ENCODE data around the gene RAD23B.
"Not testable (repeated sequence)": the region's sequence is repeated elsewhere in the genome, so short reads cannot be mapped to it uniquely, and the experiment has no call there.

Gene RAD23B

DNA sequence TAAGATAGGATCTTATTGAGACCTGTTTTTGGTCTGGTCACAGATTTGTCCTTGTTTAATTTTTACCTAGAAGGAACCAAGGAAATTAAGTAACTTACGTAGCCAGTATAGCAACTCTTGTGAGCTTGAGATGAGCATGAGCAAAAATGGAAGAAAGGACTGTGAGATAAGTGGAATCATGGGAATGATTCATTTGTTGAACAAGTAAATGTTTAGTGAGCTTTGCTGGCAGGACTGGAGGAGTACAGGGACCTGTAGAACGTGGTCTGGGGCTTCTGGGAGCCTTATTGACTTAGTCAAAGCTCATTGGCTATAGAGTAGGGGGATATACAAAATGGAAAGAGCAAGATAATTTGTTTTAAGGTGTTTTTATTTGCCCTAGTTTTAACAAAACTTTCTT is 3.0 kb downstream of the RAD23B start:
- in situ Hi-C loops (cut with MboI; ENCODE audit: low pct_unique_long_range_greater_than_20kb, low sequenced_read_pairs) = no loop called here
- DNase-seq = no peak

DNA sequence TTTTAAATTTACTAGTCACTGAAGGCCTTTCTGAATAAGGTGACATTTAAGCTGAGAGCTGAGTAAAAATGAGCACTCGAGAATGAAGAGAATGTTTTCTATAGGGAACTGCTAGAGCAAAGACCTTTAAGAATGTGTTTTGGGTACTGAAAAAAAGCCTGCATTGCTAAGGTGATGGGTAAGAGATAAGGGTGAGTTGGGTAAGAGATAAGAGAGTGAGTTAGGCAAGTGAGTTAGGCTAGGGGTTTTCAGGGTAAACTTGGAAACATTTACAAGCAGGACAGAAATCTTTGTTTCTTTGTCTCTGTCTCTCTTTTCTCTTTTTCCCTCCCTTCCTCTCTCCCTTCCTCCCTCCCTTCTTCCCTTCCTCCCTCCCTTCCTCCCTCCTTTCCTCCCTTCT is 5.6 kb downstream of the RAD23B start:
- no peak for DNase-seq
- in situ Hi-C loops (cut with MboI; ENCODE audit: low pct_unique_long_range_greater_than_20kb, low sequenced_read_pairs) = no loop called here

DNA sequence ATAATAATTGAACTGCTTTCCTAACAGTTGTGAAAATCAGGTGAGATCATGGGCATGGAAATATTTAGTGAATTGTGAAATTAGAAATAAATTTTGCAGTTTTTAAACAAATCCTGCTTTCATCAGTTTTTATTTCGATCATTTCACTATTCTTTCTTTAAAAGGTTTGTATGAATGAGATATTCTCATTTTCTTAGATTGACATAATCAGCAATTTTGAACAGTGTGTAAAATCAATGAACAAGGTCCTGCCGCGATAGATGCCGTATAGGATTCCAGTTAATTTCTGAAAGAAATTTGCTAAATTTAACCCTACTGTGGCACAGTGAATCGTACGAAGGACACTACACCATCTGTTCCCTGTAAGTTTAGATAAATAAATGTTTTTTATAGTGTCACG is 7.5 kb downstream of the RAD23B start:
- no peak for DNase-seq
- in situ Hi-C loops (cut with MboI; ENCODE audit: low pct_unique_long_range_greater_than_20kb, low sequenced_read_pairs) = no loop called here

DNA sequence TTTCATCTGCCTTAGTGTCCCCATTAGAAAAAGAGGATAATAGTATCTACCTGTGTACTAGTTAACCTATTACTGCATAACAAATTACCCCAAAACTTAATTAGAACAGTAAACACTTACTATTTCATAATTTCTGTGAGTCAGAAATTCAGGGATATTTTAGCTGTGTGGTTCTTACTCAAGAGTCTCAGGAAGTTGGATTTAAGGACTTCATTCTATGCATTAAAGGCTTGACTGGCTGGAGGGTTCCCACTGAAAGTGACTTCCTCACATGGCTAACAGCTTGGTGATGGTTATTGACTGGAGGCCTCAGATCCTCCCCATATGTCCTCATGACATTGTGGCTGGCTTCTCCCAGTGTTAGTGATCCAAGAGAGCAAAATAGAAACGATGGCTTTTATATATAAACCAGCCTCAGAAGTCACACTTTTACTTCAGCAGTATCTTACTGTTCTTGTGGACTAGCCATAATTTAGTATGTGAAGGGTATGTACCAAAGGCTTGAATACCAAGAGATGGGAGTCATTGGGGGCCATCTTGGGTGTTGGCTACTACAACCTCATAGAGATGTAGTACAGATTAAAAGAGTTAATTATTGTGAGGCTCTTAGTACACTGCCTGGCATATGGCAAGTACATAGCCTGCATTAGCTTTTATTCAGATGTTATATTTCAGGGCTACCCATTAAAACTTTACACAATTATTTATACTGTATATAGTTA is 9.9 kb downstream of the RAD23B start:
- in situ Hi-C loops (cut with MboI; ENCODE audit: low pct_unique_long_range_greater_than_20kb, low sequenced_read_pairs) = no loop called here
- DNase-seq = no peak

DNA sequence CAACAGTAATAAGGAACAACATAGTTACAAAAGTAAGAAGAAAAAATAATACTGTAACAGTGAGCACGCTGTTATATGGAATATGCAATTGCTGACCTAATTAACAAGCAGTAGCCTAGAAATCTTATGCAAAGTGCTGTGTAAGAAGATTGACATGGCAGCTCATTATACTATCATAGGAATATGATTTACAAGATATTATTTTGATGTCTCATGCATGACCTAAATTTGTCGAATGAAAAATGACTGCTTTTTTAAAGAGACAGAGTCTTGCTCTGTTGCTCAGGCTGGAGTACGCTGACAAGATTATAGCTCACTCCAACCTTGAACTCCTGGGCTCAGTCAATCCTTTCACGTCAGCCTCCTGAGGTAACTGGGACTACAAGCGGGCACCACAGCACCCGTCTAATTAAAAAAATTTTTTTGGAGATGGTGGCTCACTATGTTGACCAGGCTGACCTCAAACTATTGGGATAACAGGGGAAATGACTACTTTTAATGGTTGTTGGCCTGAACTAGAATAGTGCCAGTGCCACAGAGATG is 10.5 kb downstream of the RAD23B start:
- in situ Hi-C loops (cut with MboI; ENCODE audit: low pct_unique_long_range_greater_than_20kb, low sequenced_read_pairs) = no loop called here
- no peak for DNase-seq

DNA sequence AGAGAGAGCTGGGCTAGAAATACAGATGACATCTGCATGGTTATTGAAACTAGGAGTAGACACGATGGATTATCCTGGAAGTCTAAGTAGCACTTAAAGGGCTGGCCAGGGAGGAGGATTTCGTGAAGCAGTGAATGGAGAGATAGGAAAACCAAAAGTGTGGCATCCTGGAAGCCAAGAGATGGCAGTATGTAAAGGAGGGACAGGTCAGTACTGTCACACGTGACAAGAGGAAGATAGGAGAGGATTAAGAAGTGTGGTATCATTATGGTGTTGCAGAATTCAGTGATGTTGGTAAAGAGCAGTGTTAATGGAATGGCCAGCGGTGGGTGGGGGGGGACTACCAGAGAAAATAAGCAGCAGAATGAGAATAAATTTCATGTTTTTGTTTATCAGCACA is 11.7 kb downstream of the RAD23B start:
- no peak for DNase-seq
- in situ Hi-C loops (cut with MboI; ENCODE audit: low pct_unique_long_range_greater_than_20kb, low sequenced_read_pairs) = no loop called here

DNA sequence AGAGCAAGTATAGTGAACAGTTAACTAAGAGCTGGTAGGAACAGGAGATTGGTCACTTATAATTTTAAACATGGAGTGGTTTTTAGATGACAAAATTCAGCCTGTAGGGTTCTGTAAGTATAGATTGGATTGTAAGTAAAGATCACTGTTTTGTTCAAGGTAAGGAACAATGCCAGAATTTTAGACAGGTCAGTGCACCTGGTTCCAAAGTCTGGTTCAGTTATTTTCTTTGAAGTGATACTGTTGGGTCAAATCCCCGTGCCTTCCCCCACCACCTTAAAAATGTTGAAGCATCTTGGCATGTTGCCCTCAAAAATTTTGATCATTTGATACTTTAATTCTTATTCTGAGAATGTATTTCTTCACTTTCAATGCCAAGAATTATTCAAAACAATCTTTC is 12.9 kb downstream of the RAD23B start:
- in situ Hi-C loops (cut with MboI; ENCODE audit: low pct_unique_long_range_greater_than_20kb, low sequenced_read_pairs) = no loop called here
- DNase-seq = no peak

DNA sequence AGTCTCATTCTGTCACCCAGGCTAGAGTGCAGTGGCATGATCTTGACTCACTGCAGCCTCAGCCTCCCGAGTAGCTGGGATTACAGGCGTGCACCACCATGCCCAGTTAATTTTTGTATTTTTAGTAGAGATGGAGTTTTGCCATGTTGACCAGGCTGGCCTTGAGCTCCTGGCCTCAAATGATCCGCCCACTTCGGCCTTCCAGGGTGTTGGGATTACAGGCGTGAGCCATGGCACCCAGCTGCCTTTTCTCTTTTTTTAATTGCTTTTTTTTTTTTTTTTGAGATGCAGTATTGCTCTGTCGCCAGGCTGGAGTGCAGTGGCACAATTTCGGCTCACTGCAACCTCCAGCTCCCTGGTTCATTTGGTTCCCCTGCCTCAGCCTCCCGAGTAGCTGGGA is 13.5 kb downstream of the RAD23B start:
- in situ Hi-C loops (cut with MboI; ENCODE audit: low pct_unique_long_range_greater_than_20kb, low sequenced_read_pairs); DNase-seq: not testable (repeated sequence)

DNA sequence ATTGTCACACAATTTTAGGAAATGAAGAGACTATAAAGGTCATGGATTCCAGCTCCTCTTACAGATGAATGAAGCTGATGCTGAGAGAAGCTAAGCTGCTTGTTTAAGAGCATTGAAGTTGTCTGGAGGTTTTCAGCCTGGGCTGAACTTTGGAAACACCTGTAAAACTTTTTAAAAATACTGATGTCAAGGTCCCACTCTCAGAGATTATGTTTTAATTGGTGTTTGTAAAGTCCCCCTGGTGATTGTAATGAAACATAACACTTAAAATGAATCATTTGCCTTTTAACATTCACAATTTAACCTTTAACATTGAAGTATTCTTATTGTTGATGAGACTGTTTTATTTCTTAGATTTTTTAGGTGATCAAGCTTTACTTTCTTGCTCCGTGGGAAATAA is 16.4 kb downstream of the RAD23B start:
- DNase-seq = no peak
- in situ Hi-C loops (cut with MboI; ENCODE audit: low pct_unique_long_range_greater_than_20kb, low sequenced_read_pairs) = no loop called here

DNA sequence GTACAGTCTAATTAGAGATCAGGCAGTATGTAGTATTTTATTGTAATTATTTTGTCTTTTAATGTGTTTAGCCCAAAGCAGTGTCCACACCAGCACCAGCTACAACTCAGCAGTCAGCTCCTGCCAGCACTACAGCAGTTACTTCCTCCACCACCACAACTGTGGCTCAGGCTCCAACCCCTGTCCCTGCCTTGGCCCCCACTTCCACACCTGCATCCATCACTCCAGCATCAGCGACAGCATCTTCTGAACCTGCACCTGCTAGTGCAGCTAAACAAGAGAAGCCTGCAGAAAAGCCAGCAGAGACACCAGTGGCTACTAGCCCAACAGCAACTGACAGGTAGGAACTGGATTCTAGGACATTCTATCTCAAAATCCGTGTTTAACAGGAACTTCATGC is 23.2 kb downstream of the RAD23B start:
- DNase-seq = no peak
- in situ Hi-C loops (cut with MboI; ENCODE audit: low pct_unique_long_range_greater_than_20kb, low sequenced_read_pairs) = no loop called here

DNA sequence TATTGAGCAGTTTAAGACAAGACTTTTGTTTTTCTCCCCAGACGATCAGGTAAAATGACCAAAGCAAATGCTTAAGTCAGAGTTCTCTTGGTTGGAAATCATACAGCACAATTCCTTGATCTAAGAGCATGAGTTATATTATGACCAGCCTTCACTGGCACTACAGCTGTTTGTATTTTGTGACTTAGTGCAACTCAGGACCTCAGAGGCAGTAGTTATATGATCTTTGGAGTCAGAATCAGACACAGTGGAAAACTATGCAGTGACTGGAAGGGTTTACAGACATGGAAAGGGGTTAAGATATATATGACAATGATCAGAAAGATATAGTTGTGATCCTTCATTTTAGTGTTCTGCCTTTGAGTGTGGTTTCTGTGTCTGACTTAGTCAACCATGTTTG is 24.3 kb downstream of the RAD23B start:
- no peak for DNase-seq
- in situ Hi-C loops (cut with MboI; ENCODE audit: low pct_unique_long_range_greater_than_20kb, low sequenced_read_pairs) = no loop called here

DNA sequence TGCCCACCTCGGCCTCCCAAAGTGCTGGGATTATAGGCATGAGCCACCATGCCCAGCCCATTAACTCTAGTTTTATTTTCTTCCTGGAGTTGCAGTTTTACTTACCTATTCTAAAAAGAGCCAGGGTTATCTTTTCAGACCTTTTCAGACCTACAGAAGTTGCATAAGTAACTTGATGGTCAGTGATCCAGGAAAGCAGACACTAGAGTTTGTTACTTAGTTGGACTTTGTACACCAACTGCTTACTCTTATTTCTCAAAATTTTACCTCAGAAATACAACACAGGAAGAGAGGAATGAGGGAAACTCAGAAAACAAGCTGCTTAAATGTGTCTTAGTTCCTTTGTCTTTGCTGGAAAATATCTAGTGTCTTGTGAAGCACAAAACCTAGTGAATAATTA is 25.4 kb downstream of the RAD23B start:
- DNase-seq = no peak
- in situ Hi-C loops (cut with MboI; ENCODE audit: low pct_unique_long_range_greater_than_20kb, low sequenced_read_pairs) = no loop called here

DNA sequence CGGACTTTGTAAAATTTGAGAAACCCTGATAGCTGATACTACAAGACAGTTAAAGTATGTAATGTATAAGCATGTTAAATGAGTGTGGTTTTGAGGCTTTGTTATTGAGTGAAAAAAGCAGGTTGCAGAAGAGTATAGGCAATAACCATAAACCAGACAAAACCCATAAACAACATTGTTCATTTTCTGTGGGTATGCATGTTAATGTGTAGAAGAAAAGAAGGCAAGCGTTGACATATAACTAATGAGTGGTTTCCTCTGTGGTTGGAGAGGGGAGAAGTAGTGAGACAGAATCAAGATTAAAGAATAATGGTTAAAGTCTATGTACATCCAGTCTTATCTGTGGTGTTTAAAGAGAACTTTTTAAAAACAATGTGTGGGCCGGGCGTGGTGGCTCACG is 26.2 kb downstream of the RAD23B start:
- DNase-seq = peak; percentile 63
- in situ Hi-C loops (cut with MboI; ENCODE audit: low pct_unique_long_range_greater_than_20kb, low sequenced_read_pairs) = no loop called here

DNA sequence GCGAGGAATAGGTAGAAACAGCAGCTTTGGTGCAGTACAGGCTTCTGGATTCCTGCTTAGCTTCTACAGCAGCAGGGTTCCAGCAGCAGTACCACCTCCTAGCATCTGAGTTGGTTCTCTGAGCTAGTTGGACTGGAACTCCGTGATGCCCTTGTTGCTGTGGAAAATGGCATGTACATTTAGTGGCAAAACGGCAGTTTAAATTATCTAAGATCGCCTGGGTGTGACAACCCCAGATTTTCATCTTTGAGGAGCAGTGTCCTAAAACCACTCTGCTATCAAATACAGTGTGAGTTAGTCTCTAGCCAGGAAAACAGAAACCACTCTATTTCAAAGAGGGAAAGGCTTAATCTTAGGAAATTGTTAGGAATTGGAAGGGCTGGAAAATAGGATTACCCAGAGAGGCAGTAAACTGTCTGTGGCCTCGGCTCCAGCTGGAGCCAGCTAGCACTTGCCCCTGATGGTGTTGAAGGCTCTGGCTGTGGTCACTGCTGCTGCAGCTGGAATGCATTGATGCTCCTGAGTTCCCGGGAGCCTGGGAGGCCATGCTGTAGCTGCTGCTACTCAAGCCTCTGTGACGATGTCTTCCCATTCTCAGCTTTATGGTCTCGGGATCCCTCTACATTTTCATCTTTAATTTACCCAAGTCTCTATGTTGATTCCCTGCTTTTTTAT is 29.4 kb downstream of the RAD23B start:
- in situ Hi-C loops (cut with MboI; ENCODE audit: low pct_unique_long_range_greater_than_20kb, low sequenced_read_pairs) = no loop called here
- DNase-seq = no peak

DNA sequence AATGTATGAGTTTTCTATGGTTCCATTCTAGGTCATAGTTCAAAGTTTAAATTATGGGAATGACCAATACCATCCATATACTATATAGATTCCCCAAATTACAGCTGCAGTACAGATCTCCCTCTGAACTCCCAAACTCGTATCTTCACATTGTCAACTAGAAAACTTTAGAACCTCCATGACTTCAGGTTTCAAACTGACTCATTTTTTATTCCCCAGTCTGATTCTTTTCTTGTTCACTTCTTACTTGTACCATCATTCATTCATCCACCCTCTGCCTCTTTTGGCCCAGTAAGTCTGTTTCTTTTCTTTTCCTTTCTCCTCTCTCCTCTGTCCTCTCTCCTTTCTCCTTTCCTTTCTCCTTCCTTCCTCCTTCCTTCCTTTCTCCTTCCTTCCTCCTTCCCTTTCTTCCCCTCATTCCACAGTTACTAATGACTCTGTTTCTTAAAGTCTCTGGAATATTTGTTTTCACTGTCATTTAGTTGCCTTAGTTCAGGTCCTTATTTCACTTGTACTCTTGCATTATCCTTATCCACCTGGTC is 30.5 kb downstream of the RAD23B start:
- in situ Hi-C loops (cut with MboI; ENCODE audit: low pct_unique_long_range_greater_than_20kb, low sequenced_read_pairs) = no loop called here

DNA sequence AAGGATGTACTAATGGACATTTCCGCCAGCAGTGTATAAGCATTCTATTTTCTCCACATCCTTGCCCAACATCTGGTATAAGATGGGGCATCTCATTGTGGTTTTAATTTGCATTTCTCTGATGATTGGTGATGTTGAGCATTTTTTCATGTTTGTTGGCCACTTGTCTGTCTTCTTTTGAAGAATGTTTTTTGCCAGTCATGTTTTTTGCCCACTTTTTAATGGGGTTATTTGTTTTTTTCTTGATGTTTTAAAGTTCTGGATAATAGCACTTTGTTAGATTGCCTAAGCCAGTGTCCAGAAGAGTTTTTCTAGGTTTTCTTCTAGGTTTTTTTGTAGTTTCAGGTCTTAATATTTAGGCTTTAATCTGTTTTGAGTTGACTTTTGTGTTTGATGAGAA is 31.7 kb downstream of the RAD23B start:
- no peak for DNase-seq
- in situ Hi-C loops (cut with MboI; ENCODE audit: low pct_unique_long_range_greater_than_20kb, low sequenced_read_pairs) = no loop called here

More for the DNA sequence above, 30.5 kb downstream of the RAD23B start:
- DNase-seq = no peak

DNA sequence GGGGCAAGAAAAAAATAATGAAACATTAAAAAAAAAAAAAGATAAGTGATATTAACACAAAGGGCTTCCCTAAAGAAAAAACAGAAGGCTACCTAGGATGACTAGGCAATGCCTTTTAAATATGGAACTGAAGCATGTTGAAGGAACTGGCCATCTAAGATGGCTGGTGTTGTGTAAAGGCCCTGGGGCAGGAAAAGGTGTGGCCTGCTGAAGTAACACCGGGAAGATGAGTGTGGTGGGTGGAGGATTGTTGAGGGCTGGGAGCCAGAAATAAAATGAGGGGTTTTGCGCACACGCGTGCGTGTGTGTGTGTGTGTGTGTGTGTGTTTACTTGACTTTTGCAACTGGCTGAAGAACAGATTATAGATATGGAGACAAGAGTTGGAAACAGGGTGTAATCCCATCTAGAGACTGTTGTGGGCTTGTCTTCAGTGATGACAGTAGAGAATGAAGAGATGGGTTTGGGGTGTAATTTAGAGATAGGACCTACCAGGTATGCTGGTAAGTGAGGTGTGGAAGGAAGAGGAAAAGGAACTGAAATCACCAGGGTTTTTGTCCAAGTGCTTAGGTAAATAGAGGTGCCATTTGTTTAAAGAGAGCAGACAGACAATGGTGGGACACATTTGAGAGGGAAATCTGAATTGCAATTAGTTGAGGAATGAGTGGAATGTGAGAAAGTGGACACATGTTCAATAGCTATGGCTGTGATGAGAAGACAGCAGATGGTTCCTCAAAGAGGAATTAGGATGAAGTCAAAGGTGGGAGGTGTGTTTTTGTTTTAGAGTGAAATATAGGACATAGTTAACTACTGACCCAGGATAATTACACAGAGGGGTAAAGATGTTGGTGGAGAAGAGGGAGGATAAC is 33.9 kb downstream of the RAD23B start:
- in situ Hi-C loops (cut with MboI; ENCODE audit: low pct_unique_long_range_greater_than_20kb, low sequenced_read_pairs) = no loop called here

DNA sequence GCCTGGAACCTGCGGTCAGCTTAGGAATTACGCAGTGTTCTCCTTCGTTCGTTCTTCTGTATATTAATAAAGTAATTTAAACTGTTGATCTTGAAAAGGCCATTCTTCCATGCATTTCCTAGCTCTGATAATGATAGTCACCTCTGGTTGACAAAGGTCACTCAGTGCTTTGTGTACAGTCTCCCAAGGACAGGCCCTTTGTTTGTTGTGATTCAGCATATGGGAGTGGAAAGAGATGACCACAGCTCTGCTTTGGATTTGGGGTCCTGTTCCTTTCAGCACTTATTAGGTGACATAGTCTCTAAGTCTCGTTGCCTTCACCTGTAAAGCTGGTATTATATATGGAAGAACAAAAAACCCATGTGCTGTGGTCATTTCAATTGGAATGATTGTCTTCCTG is 39.6 kb downstream of the RAD23B start:
- DNase-seq = no peak
- in situ Hi-C loops (cut with MboI; ENCODE audit: low pct_unique_long_range_greater_than_20kb, low sequenced_read_pairs) = no loop called here

More for the DNA sequence above, 33.9 kb downstream of the RAD23B start:
- DNase-seq = no peak

DNA sequence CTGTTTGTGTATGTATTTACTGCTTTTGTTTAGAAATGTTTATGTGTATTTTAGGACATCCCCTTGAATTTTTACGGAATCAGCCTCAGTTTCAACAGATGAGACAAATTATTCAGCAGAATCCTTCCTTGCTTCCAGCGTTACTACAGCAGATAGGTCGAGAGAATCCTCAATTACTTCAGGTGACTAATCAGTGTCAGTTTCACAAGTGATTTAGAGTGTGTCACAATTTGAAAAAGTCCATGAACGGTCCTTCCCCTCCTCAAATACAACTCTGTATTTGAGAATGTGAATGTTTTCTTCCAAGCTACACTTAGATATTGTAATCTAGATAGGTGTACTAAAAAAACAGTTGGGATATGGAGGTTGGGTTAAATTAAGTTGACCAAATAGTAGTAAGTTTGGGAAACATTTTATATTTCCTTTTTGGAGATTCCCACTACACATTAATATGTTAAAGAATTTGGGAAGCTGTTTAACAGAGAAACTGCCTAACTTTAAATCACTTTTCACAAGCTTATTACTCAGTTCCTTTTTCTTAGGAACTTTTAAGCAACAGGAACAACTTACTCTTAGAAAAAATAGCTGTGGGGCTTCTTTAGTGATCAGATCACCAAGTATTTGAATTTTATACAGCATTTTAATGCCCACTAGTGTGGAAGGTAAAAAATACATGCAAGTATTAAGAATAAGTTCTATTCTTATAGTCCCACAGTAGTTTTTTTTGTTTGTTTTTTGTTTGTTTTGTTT is 40.9 kb downstream of the RAD23B start:
- in situ Hi-C loops (cut with MboI; ENCODE audit: low pct_unique_long_range_greater_than_20kb, low sequenced_read_pairs) = no loop called here
- no peak for DNase-seq

All from KBM-7 (cell line).